Natural killer cell (primary cell): Measurements from ENCODE around the gene SRSF7. TPM values are rescaled to one million over a fixed set of nuclear protein-coding genes. Genes with fewer than 3 reads are reported as not detected.
"Not testable (repeated sequence)": the region's sequence is repeated elsewhere in the genome, so short reads cannot be mapped to it uniquely, and the experiment has no call there.

ENCODE experiments used
- ATAC-seq, 3 donors: fragments of 150-1000 bp in 2 of 3; fragments of 200-7000 bp in 1 of 3; cut with Tn5 transposase; 1 replicate in 1 of 3; 2 replicates in 2 of 3; pipeline ENCODE4 v1.10.0; 2021; ENCODE audit warnings: mild to moderate bottlenecking in 2 of 3, moderate library complexity in 2 of 3
- DNase-seq, 2 donors: peaks; one replicate each; pipeline versions ENCODE4 v3.0.0 to v3.0.0-alpha.2; 2013 to 2021; ENCODE audit warnings: mixed read lengths in 1 of 2
- H3K27ac ChIP-seq: one replicate; pipeline ENCODE4 v1.5.1; 2013; ENCODE audit warnings: mild to moderate bottlenecking, low read length
- H3K27me3 ChIP-seq: one replicate; pipeline ENCODE4 v1.6.1; 2013; ENCODE audit warnings: low read length; ENCODE audit not compliant: control insufficient read depth, insufficient read depth
- H3K36me3 ChIP-seq: one replicate; pipeline ENCODE4 v1.6.1; 2013; ENCODE audit warnings: low read length; ENCODE audit not compliant: control insufficient read depth, insufficient read depth
- H3K4me1 ChIP-seq: one replicate; pipeline ENCODE4 v1.6.1; 2013; ENCODE audit warnings: low read length; ENCODE audit not compliant: control insufficient read depth, insufficient read depth
- H3K4me3 ChIP-seq: one replicate; pipeline ENCODE4 v1.5.1; 2013; ENCODE audit warnings: low read length
- H3K9me3 ChIP-seq: one replicate; pipeline ENCODE4 v1.6.1; 2013; ENCODE audit warnings: low read length; ENCODE audit not compliant: control insufficient read depth, insufficient read depth
- H3K27ac Mint-ChIP-seq, 2 donors: one replicate each; pipeline ENCODE4 v1.8.0; 2022; ENCODE audit warnings: mild to moderate bottlenecking in 2 of 2, mixed read lengths in 2 of 2, moderate library complexity in 1 of 2
- H3K27me3 Mint-ChIP-seq, 2 donors: one replicate each; pipeline ENCODE4 v1.8.0; 2022; ENCODE audit warnings: low read depth in 2 of 2, mixed read lengths in 2 of 2
- H3K36me3 Mint-ChIP-seq: one replicate; pipeline ENCODE4 v1.8.0; 2022; ENCODE audit warnings: mixed read lengths
- H3K4me1 Mint-ChIP-seq, 2 donors: one replicate each; pipeline ENCODE4 v1.8.0; 2022; ENCODE audit warnings: mixed read lengths in 2 of 2
- H3K4me3 Mint-ChIP-seq: one replicate; pipeline ENCODE4 v1.8.0; 2022; ENCODE audit warnings: mild to moderate bottlenecking, moderate library complexity, mixed read lengths
- H3K9me3 Mint-ChIP-seq, 2 donors: one replicate each; pipeline ENCODE4 v1.8.0; 2022; ENCODE audit warnings: mixed read lengths in 2 of 2
- CTCF ChIP-seq: fragments of 200-600 bp; IDR thresholded peaks from one replicate; pipeline ENCODE4 v1.8.0; 2022; ENCODE audit warnings: antibody characterized with exemption
- WGBS: methylation state at CpG from one replicate; pipeline ENCODE4 v1.1.7; 2013; ENCODE audit warnings: missing lambda C conversion rate; ENCODE audit not compliant: insufficient coverage; 5-methylcytosine and 5-hydroxymethylcytosine counted together
- intact Hi-C: fragments of 100-400 bp; cut with micrococcal nuclease; formaldehyde crosslinking; loops from one replicate; pipeline ENCODE4 v1.14.2; 2022
- total RNA-seq, 4 donors: library from RNA; stranded (reverse); fragments of 120-200 nt in 1 of 4; gene quantifications; one replicate each; pipeline versions ENCODE4 v1.2.3 to v1.2.4, GENCODE V29; 2013 to 2022

SRSF7 gene
- total RNA-seq, 3 donors from 2014 or later (not counting 1 experiment from before 2014, with no cell fraction given) = 323 to 538 (median 359) TPM

GRCh38 chr2:38794235-38794946 lies 43.2 kb upstream of the SRSF7 start:
- H3K27me3 Mint-ChIP-seq = no peaks in the 10 kb centered on the region
- no peak overlapping the region for H3K27ac Mint-ChIP-seq
- ATAC-seq = no peak
- H3K36me3 Mint-ChIP-seq = peaks cover 7% of the 10 kb centered on the region
- H3K4me1 Mint-ChIP-seq = no peaks in the 10 kb centered on the region
- H3K4me3 Mint-ChIP-seq = no peak overlapping the region
- H3K36me3 ChIP-seq = no peaks in the 10 kb centered on the region
- H3K4me3 ChIP-seq = no peak overlapping the region
- no peaks in the 10 kb centered on the region for H3K9me3 Mint-ChIP-seq
- no peaks in the 10 kb centered on the region for H3K27me3 ChIP-seq
- no peak overlapping the region for H3K27ac ChIP-seq
- H3K4me1 ChIP-seq = no peaks in the 10 kb centered on the region
- no peaks in the 10 kb centered on the region for H3K9me3 ChIP-seq
- TF ChIP-seq CTCF = no peak
- intact Hi-C loops = no loop called here
- DNase-seq = no peak
- whole genome bisulfite sequencing = 93% methylated on average over 7 of the region's 7 CpGs

DNA sequence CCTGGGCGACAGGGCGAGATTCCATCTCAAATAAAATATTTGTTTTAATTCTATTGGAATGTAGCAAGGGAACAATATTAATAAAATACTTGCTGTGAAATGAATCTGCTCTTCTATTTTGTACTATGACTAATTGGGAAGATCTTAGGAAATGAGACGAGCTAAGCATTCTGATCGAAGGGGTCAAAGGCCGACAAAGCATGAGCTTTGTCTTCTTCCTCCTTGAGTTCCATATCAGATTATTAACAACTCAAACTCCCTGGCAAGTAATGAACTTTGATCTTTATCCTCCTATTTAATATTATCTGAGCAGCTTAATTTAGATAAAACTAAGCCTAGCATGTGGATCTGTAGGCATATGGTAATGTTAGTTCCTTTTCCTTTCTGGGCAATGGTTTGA lies 42.4 kb upstream of the SRSF7 start:
- WGBS = 94% methylated on average over 5 of the region's 5 CpGs
- H3K4me1 Mint-ChIP-seq = no peaks in the 10 kb centered on the region
- no peak overlapping the region for H3K27ac Mint-ChIP-seq
- Histone ChIP-seq H3K27me3 (no peaks in the 10 kb centered on the region), H3K27ac (no peak overlapping the region), H3K9me3 (no peaks in the 10 kb centered on the region), H3K36me3 (no peaks in the 10 kb centered on the region), H3K4me3 (no peak overlapping the region), H3K4me1 (no peaks in the 10 kb centered on the region)
- H3K36me3 Mint-ChIP-seq = peaks cover 7% of the 10 kb centered on the region
- TF ChIP-seq CTCF = no peak
- no peaks in the 10 kb centered on the region for H3K9me3 Mint-ChIP-seq
- H3K4me3 Mint-ChIP-seq = no peak overlapping the region
- intact Hi-C loops = no loop called here
- DNase-seq (no peak), ATAC-seq (no peak)
- H3K27me3 Mint-ChIP-seq = no peaks in the 10 kb centered on the region

- Mint-ChIP-seq H3K27me3 (no peaks in the 10 kb centered on the region), H3K36me3 (peaks cover 5% of the 10 kb centered on the region), H3K4me1 (no peaks in the 10 kb centered on the region), H3K9me3 (no peaks in the 10 kb centered on the region), H3K27ac (no peak overlapping the region), H3K4me3 (no peak overlapping the region)
- 46% methylated on average over 2 of the region's 2 CpGs for WGBS
- intact Hi-C loops = no loop called here
- Histone ChIP-seq H3K27me3 (no peaks in the 10 kb centered on the region), H3K27ac (no peak overlapping the region), H3K9me3 (no peaks in the 10 kb centered on the region), H3K4me1 (no peaks in the 10 kb centered on the region), H3K36me3 (no peaks in the 10 kb centered on the region), H3K4me3 (no peak overlapping the region)
- DNase-seq (no peak), ATAC-seq (no peak)
- no peak for TF ChIP-seq CTCF
Measured at GRCh38 chr2:38792751-38793150, 41.6 kb upstream of the SRSF7 start.

GRCh38 chr2:38792321-38792720 lies 41.2 kb upstream of the SRSF7 start:
- H3K36me3 ChIP-seq, DNase-seq, intact Hi-C loops, H3K9me3 ChIP-seq, H3K4me3 Mint-ChIP-seq, H3K9me3 Mint-ChIP-seq, H3K27me3 ChIP-seq, H3K4me3 ChIP-seq, H3K27ac ChIP-seq, H3K4me1 Mint-ChIP-seq, H3K36me3 Mint-ChIP-seq, H3K4me1 ChIP-seq, H3K27me3 Mint-ChIP-seq, ATAC-seq, H3K27ac Mint-ChIP-seq: not testable (repeated sequence)
- 91% methylated on average over 8 of the region's 8 CpGs for WGBS
